HepG2 (cell line): ENCODE results near the gene MAP2K2. TPM values are rescaled to one million over a fixed set of nuclear protein-coding genes. Genes with fewer than 3 reads are reported as not detected.

Experiments used
- ATF6 ChIP-seq: sonication (generic); formaldehyde crosslinking; conservative IDR thresholded peaks from 2 replicates; pipeline ENCODE4 v1.4.0; 2020; ENCODE audit warnings: missing genetic modification reagents
- CEBPZ ChIP-seq: IDR thresholded peaks from 2 replicates; pipeline ENCODE4 v1.6.1; 2012; ENCODE audit warnings: low read length, improper control_type of control experiment
- LCORL ChIP-seq, 2 experiments: fragments of 450-650 bp in 1 of 2; sonication (generic) in 1 of 2; formaldehyde crosslinking in 1 of 2; IDR thresholded peaks; 2 replicates each; pipeline versions ENCODE4 v1.5.0 to v1.6.1; 2017 to 2020; ENCODE audit warnings: antibody characterized with exemption in 1 of 2, missing genetic modification reagents in 1 of 2
- MNT ChIP-seq: fragments of 450-650 bp; IDR thresholded peaks from 2 replicates; pipeline ENCODE4 v1.6.1; 2016
- PAXIP1 ChIP-seq: sonication (generic); formaldehyde crosslinking; conservative IDR thresholded peaks from 2 replicates; pipeline ENCODE4 v1.4.0; 2020; ENCODE audit warnings: mild to moderate bottlenecking, missing genetic modification reagents, moderate library complexity
- TEAD2 ChIP-seq: sonication (generic); formaldehyde crosslinking; IDR thresholded peaks from 2 replicates; pipeline ENCODE4 v1.9.0; 2021; ENCODE audit warnings: missing genetic modification reagents
- ZBTB25 ChIP-seq: IDR thresholded peaks from 2 replicates; pipeline ENCODE4 v1.6.1; 2018; ENCODE audit warnings: missing genetic modification reagents
- ZHX1 ChIP-seq: sonication (generic); formaldehyde crosslinking; IDR thresholded peaks from 2 replicates; pipeline ENCODE4 v1.8.1; 2022; ENCODE audit warnings: low read depth, mild to moderate bottlenecking, missing genetic modification reagents
- ZMAT3 ChIP-seq: sonication (generic); formaldehyde crosslinking; conservative IDR thresholded peaks from 2 replicates; pipeline ENCODE4 v1.7.0; 2021; ENCODE audit warnings: missing genetic modification reagents
- ZNF530 ChIP-seq: sonication (generic); formaldehyde crosslinking; IDR thresholded peaks from 2 replicates; pipeline ENCODE4 v1.5.0; 2020; ENCODE audit warnings: low read depth, mild to moderate bottlenecking, missing genetic modification reagents
- ZNF891 ChIP-seq: sonication (generic); formaldehyde crosslinking; IDR thresholded peaks from 2 replicates; pipeline ENCODE4 v1.5.0; 2020; ENCODE audit warnings: mild to moderate bottlenecking, missing genetic modification reagents
- polyA plus RNA-seq, 8 experiments: library from polyadenylated mRNA; depleted of rRNA in 3 of 8; stranded (reverse) in 7 of 8; unstranded in 1 of 8; fragments of >200 nt; fragmentation: Illumina TruSeq in 4 of 8; extraction: Trizol in 4 of 8; gene quantifications; 2 replicates each; pipeline versions ENCODE4 v1.2.1 to v1.2.3, GENCODE V29; 2011 to 2016; ENCODE audit warnings: low read depth in 4 of 8, missing spikeins in 1 of 8, mixed read lengths in 1 of 8; ENCODE audit not compliant: insufficient read depth in 1 of 8
- total RNA-seq, 5 experiments: library from RNA; depleted of rRNA; stranded (reverse); fragments of >200 nt; fragmentation: Illumina TruSeq; extraction: Trizol; gene quantifications; 2 replicates each; pipeline ENCODE4 v1.2.3, GENCODE V29; 2016; ENCODE audit warnings: low read depth in 1 of 5

The MAP2K2 gene
- total and polyA plus RNA-seq, 2 of the 13 experiments (the other 11 are each of a cell fraction or from before 2014, with no cell fraction given) = 70.3 to 80.9 TPM

- TF ChIP-seq ZHX1 (CRISPR knock-in tag) (no peak), LCORL (IDR thresholded peaks at IDR 0.05) (no peak), LCORL (CRISPR knock-in tag; IDR thresholded peaks at IDR 0.05) (no peak), CEBPZ (no peak), PAXIP1 (no peak), ZBTB25 (CRISPR knock-in tag) (no peak), MNT (no peak), ZMAT3 (CRISPR knock-in tag) (no peak), TEAD2 (CRISPR knock-in tag) (no peak), ATF6 (CRISPR knock-in tag) (no peak), ZNF530 (CRISPR knock-in tag) (no peak), ZNF891 (peak; percentile 40; the same call in 1 of the 2 replicates)
Measured at GRCh38 chr19:4154571-4155312, 30.8 kb upstream of the MAP2K2 start (continued).
